A549 (cell line): Measurements from ENCODE around the gene ADAT1. TPM values are rescaled to one million over a fixed set of nuclear protein-coding genes. Genes with fewer than 3 reads are reported as not detected.

Experiments used
- ATAC-seq, 2 experiments: fragments of 200-7000 bp in 1 of 2; fragments of >200 bp in 1 of 2; cut with Nextera tagmentation in 1 of 2; cut with Tn5 transposase in 1 of 2; 3 replicates each; pipeline versions ENCODE4 v1.8.0 to v1.9.1; 2018 to 2020; ENCODE audit warnings: mild to moderate bottlenecking in 1 of 2, moderate library complexity in 1 of 2
- CTCF ChIA-PET: fragments of 300-600 bp; sonication (Branson Sonifier 250); formaldehyde crosslinking; extraction: SDS; loops from one replicate; lab custom pipeline; 2021; ENCODE audit warnings: antibody characterized with exemption, inconsistent platforms; lab: Yijun Ruan, JAX
- POLR2A ChIA-PET: fragments of 350-600 bp; formaldehyde crosslinking; extraction: SDS; loops from one replicate; lab custom pipeline; 2021; ENCODE audit warnings: antibody characterized with exemption, inconsistent platforms; lab: Yijun Ruan, JAX
- DNase-seq, 2 experiments: peaks; one replicate each; pipeline versions ENCODE4 v3.0.0 to v3.0.0-alpha.2; 2011 to 2016; ENCODE audit warnings: low read depth in 1 of 2, low spot score in 1 of 2
- FAIRE-seq: peaks from 2 replicates; lab custom pipeline; 2011; peaks lifted over from hg19 to GRCh38; lab: Jason Lieb, UNC
- H3K27ac ChIP-seq, 2 experiments: fragments of >200 bp; sonication (Bioruptor Twin); formaldehyde crosslinking; 3 replicates each; pipeline ENCODE4 v1.5.1; 2016 to 2017
- H3K4me1 ChIP-seq: fragments of >200 bp; sonication (Bioruptor Twin); formaldehyde crosslinking; 3 replicates; pipeline ENCODE4 v1.6.1; 2016
- H3K4me2 ChIP-seq: fragments of >200 bp; sonication (Bioruptor Twin); formaldehyde crosslinking; 3 replicates; pipeline ENCODE4 v1.6.1; 2016
- H3K4me3 ChIP-seq: fragments of >200 bp; sonication (Bioruptor Twin); formaldehyde crosslinking; 3 replicates; pipeline ENCODE4 v1.5.1; 2016
- H3K9me3 ChIP-seq: fragments of >200 bp; sonication (Bioruptor Twin); formaldehyde crosslinking; 3 replicates; pipeline ENCODE4 v1.6.1; 2016
- BHLHE40 ChIP-seq: IDR thresholded peaks from 2 replicates; pipeline ENCODE4 v1.6.1; 2012; ENCODE audit warnings: low read depth, low read length, inconsistent platforms
- CBX8 ChIP-seq: fragments of 200-600 bp; sonication (generic); IDR thresholded peaks from 2 replicates; pipeline ENCODE4 v1.6.1; 2016
- CEBPB ChIP-seq, 2 experiments: fragments of >200 bp in 1 of 2; sonication (Bioruptor Twin) in 1 of 2; formaldehyde crosslinking in 1 of 2; IDR thresholded peaks; 2 replicates each; pipeline ENCODE4 v1.6.1; 2012 to 2016
- CHD2 ChIP-seq: fragments of 150-350 bp; IDR thresholded peaks from 2 replicates; pipeline ENCODE4 v1.6.1; 2014; ENCODE audit warnings: low read length; ENCODE audit not compliant: partially characterized antibody
- EHMT2 ChIP-seq: fragments of 200-600 bp; sonication (generic); IDR thresholded peaks from 2 replicates; pipeline ENCODE4 v1.6.1; 2016; ENCODE audit warnings: antibody characterized with exemption, low read depth, mild to moderate bottlenecking, moderate library complexity
- EP300 ChIP-seq, 2 experiments: fragments of >200 bp; sonication (Bioruptor Twin); formaldehyde crosslinking; IDR thresholded peaks; 2 replicates in 1 of 2; 3 replicates in 1 of 2; pipeline ENCODE4 v1.6.1; 2016 to 2017
- ESRRA ChIP-seq: fragments of 150-350 bp; IDR thresholded peaks from 2 replicates; pipeline ENCODE4 v1.6.1; 2014; ENCODE audit warnings: mild to moderate bottlenecking, low read length, borderline replicate concordance
- GATA3 ChIP-seq: IDR thresholded peaks from 2 replicates; pipeline ENCODE4 v1.6.1; 2012; ENCODE audit warnings: borderline replicate concordance
- HEYL ChIP-seq: fragments of 250-450 bp; sonication (Bioruptor Pico); IDR thresholded peaks from 2 replicates; pipeline ENCODE4 v1.8.0; 2021; ENCODE audit warnings: mild to moderate bottlenecking, moderate library complexity
- HOXA7 ChIP-seq: fragments of 250-450 bp; sonication (Bioruptor Pico); IDR thresholded peaks from 2 replicates; pipeline ENCODE4 v1.5.0; 2020; ENCODE audit warnings: mild to moderate bottlenecking, moderate library complexity
- HOXB13 ChIP-seq: fragments of 250-450 bp; sonication (Bioruptor Pico); IDR thresholded peaks from 2 replicates; pipeline ENCODE4 v1.5.0; 2020; ENCODE audit warnings: low read depth, mild to moderate bottlenecking, moderate library complexity
- JUNB ChIP-seq: fragments of >200 bp; sonication (Bioruptor Twin); formaldehyde crosslinking; IDR thresholded peaks from 2 replicates; pipeline ENCODE4 v1.6.1; 2016
- KDM1A ChIP-seq: fragments of 200-600 bp; sonication (generic); IDR thresholded peaks from 2 replicates; pipeline ENCODE4 v1.6.1; 2016; ENCODE audit warnings: low read depth, mild to moderate bottlenecking
- KDM5A ChIP-seq: fragments of 200-600 bp; sonication (generic); IDR thresholded peaks from 2 replicates; pipeline ENCODE4 v1.6.1; 2016; ENCODE audit warnings: antibody characterized with exemption, mild to moderate bottlenecking
- NR3C1 ChIP-seq: fragments of >200 bp; sonication (Bioruptor Twin); formaldehyde crosslinking; IDR thresholded peaks from 3 replicates; pipeline ENCODE4 v1.6.1; 2017
- POLR2AphosphoS2 ChIP-seq: conservative IDR thresholded peaks from 2 replicates; pipeline ENCODE4 v1.6.1; 2012; ENCODE audit warnings: low read length, improper control_type of control experiment, inconsistent platforms
- RAD21 ChIP-seq, 2 experiments: fragments of >200 bp in 1 of 2; sonication (Bioruptor Twin) in 1 of 2; formaldehyde crosslinking in 1 of 2; IDR thresholded peaks in 1 of 2; conservative IDR thresholded peaks in 1 of 2; 2 replicates in 1 of 2; 3 replicates in 1 of 2; pipeline ENCODE4 v1.6.1; 2012 to 2018; ENCODE audit warnings: inconsistent platforms in 1 of 2
- RARB ChIP-seq: fragments of 250-450 bp; sonication (Bioruptor Pico); IDR thresholded peaks from 2 replicates; pipeline ENCODE4 v1.8.0; 2021; ENCODE audit warnings: mild to moderate bottlenecking, moderate library complexity
- RCOR1 ChIP-seq: fragments of 150-350 bp; IDR thresholded peaks from 2 replicates; pipeline ENCODE4 v1.6.1; 2014; ENCODE audit warnings: antibody characterized with exemption, low read length, low read depth
- RFX5 ChIP-seq: fragments of 450-650 bp; IDR thresholded peaks from 2 replicates; pipeline ENCODE4 v1.7.1; 2014; ENCODE audit warnings: antibody characterized with exemption, mild to moderate bottlenecking, moderate library complexity
- RNF2 ChIP-seq: fragments of 200-600 bp; sonication (generic); IDR thresholded peaks from 2 replicates; pipeline ENCODE4 v1.6.1; 2016; ENCODE audit warnings: low read depth, mild to moderate bottlenecking, antibody characterized with exemption, moderate library complexity, borderline replicate concordance
- ZFP36 ChIP-seq: fragments of 450-650 bp; IDR thresholded peaks from 2 replicates; pipeline ENCODE4 v1.6.1; 2014; ENCODE audit warnings: borderline replicate concordance; ENCODE audit not compliant: partially characterized antibody
- ZNF302 ChIP-seq: fragments of 250-450 bp; sonication (Bioruptor Pico); IDR thresholded peaks from 2 replicates; pipeline ENCODE4 v1.9.0; 2021; ENCODE audit warnings: inconsistent platforms, mild to moderate bottlenecking, moderate library complexity
- WGBS: methylation state at CpG from one replicate; pipeline ENCODE4 v1.1.6; 2017; ENCODE audit errors: missing lambda C conversion rate; 5-methylcytosine and 5-hydroxymethylcytosine counted together
- polyA plus RNA-seq, 4 experiments: library from polyadenylated mRNA; depleted of rRNA in 3 of 4; stranded (reverse); fragments of >200 nt; fragmentation: RNase III in 1 of 4; extraction: RNeasy Plus Mini Kit Qiagen cat#74134 plus additional on column Dnase treatment in 1 of 4; gene quantifications; 2 replicates in 3 of 4; 3 replicates in 1 of 4; pipeline ENCODE4 v1.2.3, GENCODE V29; 2011 to 2017
- TF ChIP-seq, protein P1 (sequence below): fragments of 250-450 bp; sonication (Bioruptor Pico); IDR thresholded peaks from 2 replicates; pipeline ENCODE4 v1.5.0; 2020; ENCODE audit warnings: low read depth, mild to moderate bottlenecking, moderate library complexity
- TF ChIP-seq, protein P2 (sequence below): fragments of >200 bp; sonication (Bioruptor Twin); formaldehyde crosslinking; IDR thresholded peaks from 2 replicates; pipeline ENCODE4 v1.6.1; 2016
- TF ChIP-seq, protein P3 (sequence below): IDR thresholded peaks from 2 replicates; pipeline ENCODE4 v1.6.1; 2012
- TF ChIP-seq, protein P4 (sequence below): IDR thresholded peaks from 2 replicates; pipeline ENCODE4 v1.6.1; 2012

ADAT1 gene
- polyA plus RNA-seq, 2 of the 4 experiments (the other 2 are of a cell fraction): 45.4 to 53.5 TPM

DNA sequence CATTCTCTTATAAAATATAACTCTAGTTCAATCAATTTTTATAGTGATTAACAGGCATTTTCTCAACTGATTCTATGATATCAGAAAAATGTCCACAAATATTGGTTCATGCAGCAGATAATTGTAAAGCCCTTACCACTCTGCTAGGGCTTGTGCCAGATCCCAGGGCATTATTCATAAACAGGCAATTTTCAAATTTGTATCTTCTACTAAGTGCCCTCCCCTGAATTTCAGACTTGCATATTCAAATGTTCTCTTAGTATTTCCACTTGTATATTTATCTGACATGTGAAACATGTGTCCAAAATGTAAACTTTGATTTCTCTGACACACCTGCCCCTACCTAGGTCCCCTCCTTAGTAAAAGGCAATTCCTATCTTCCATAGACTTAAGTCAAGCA is 44.4 kb upstream of the ADAT1 start (continued):
- no peak for TF ChIP-seq RCOR1

DNA sequence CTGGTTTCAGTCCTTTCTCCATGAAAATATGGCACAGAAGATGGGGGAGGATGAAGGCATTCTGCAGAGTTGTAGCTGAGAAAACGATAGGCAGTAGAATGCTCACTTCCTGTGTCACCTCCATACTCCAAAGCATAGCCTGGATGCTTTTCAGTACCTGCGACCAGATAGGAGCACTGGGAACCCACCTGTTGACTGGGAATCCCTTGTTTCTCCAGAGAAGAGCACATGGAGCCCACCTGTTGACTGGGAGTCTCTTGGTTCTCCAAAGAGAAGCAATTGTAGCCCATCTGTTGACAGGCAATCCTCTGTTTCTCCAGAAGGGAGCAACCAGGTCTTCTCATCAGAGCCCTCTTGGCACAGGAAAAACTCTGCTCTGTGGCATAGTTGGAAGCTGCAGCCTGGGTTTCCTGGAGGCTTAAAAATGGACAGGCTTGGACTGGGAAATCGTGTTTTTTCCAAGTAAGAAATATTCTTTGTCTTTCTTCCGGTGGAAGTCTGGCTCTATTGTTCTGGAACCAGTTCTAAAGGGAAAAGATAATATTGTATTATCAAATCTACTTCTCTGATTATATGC is 37.7 kb upstream of the ADAT1 start:
- H3K4me2 ChIP-seq: no peak overlapping the region
- DNase-seq: no peak
- 79% methylated on average over 4 of the region's 4 CpGs for WGBS
- POLR2A ChIA-PET: no interaction called here
- H3K4me3 ChIP-seq: no peak overlapping the region
- no peaks in the 10 kb centered on the region for H3K4me1 ChIP-seq
- TF ChIP-seq POLR2AphosphoS2: no peak
- no peak for TF ChIP-seq RAD21 (conservative IDR thresholded peaks at IDR 0.05 in 1 of 2, IDR thresholded peaks at IDR 0.05 in 1 of 2)
- TF ChIP-seq CBX8: no peak
- no peak for TF ChIP-seq ZNF302 (CRISPR knock-in tag)
- no peak for TF ChIP-seq NR3C1
- no peak for TF ChIP-seq RFX5
- TF ChIP-seq ESRRA: no peak
- TF ChIP-seq JUNB: no peak
- no peak for TF ChIP-seq CEBPB (IDR thresholded peaks at IDR 0.05)
- no peak for TF ChIP-seq CHD2
- TF ChIP-seq, protein P1, sequence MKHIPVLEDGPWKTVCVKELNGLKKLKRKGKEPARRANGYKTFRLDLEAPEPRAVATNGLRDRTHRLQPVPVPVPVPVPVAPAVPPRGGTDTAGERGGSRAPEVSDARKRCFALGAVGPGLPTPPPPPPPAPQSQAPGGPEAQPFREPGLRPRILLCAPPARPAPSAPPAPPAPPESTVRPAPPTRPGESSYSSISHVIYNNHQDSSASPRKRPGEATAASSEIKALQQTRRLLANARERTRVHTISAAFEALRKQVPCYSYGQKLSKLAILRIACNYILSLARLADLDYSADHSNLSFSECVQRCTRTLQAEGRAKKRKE (CRISPR knock-in tag): no peak
- TF ChIP-seq, protein P2, sequence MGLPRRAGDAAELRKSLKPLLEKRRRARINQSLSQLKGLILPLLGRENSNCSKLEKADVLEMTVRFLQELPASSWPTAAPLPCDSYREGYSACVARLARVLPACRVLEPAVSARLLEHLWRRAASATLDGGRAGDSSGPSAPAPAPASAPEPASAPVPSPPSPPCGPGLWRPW: no peak
- TF ChIP-seq HOXA7: no peak
- no peak for TF ChIP-seq HEYL (CRISPR knock-in tag)
- TF ChIP-seq, protein P3, sequence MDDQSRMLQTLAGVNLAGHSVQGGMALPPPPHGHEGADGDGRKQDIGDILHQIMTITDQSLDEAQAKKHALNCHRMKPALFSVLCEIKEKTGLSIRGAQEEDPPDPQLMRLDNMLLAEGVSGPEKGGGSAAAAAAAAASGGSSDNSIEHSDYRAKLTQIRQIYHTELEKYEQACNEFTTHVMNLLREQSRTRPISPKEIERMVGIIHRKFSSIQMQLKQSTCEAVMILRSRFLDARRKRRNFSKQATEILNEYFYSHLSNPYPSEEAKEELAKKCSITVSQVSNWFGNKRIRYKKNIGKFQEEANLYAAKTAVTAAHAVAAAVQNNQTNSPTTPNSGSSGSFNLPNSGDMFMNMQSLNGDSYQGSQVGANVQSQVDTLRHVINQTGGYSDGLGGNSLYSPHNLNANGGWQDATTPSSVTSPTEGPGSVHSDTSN: no peak
- TF ChIP-seq RARB (CRISPR knock-in tag): no peak
- TF ChIP-seq EP300 (IDR thresholded peaks at IDR 0.05): no peak
- TF ChIP-seq GATA3: no peak
- no peak for ATAC-seq
- no peak for FAIRE-seq
- no peaks in the 10 kb centered on the region for H3K9me3 ChIP-seq
- CTCF ChIA-PET: no interaction called here
- H3K27ac ChIP-seq: no peak overlapping the region

DNA sequence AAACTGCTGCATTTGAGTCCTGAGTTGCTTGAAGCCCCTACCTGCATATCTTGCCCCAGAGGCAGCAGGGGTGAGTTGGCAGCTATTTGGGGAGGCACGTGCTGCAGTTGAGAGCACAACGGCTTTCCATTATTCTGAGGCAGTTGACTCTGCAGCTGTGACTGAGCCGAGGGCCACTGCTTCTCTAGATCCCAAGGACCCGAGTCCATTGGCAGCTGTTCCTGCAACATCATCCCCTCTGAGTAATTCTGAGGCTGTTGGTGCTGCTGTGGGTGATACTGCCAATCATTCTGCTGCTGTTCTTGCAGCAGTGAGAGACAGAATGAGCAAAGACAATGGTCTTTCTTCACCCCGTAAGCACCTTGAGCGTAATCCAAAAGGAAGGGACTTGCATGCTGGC is 37.2 kb upstream of the ADAT1 start:
- Histone ChIP-seq H3K4me2 (no peak overlapping the region), H3K4me1 (no peaks in the 10 kb centered on the region), H3K4me3 (no peak overlapping the region), H3K9me3 (no peaks in the 10 kb centered on the region), H3K27ac (no peak overlapping the region)
- ChIA-PET CTCF (no interaction called here), POLR2A (interaction anchor here (0.7 kb wide), 1 partner anchor 54 kb away, joined by 4 read pairs; no protein-coding TSS in a partner anchor)
- ATAC-seq: no peak
- FAIRE-seq: no peak
- 84% methylated on average over 6 of the region's 6 CpGs for WGBS
- TF ChIP-seq NR3C1 (no peak), KDM5A (no peak), EHMT2 (no peak), RARB (CRISPR knock-in tag) (no peak), BHLHE40 (no peak)
- no peak for DNase-seq

DNA sequence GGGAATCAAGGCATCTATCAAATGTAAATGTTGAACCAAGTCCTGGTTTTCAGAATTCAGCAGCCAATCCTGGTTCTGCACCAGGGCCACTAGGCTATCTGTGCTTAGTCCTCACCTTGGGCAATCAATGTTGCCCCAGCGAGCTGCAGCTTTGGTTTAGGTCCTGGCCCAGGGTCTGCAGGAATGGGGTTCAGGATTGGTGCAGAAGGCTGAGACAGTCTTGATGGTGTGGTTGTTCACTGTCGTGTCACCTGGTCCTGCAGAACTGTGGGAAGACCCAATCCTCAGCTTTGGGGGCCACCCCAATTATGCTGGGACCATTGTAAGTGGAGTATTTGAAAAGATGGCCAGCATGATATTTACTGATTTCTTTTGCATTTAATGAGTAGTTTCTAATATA is 35.1 kb upstream of the ADAT1 start:
- TF ChIP-seq KDM5A (no peak), HOXA7 (no peak), EHMT2 (no peak), ZFP36 (no peak), KDM1A (no peak), RNF2 (no peak), BHLHE40 (no peak), RARB (CRISPR knock-in tag) (no peak), GATA3 (no peak), HOXB13 (no peak)
- TF ChIP-seq, protein P1 (CRISPR knock-in tag): no peak
- TF ChIP-seq, protein P3: no peak
- TF ChIP-seq, protein P4, sequence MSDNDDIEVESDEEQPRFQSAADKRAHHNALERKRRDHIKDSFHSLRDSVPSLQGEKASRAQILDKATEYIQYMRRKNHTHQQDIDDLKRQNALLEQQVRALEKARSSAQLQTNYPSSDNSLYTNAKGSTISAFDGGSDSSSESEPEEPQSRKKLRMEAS: no peak
- 78% methylated on average over 2 of the region's 2 CpGs for WGBS
- Histone ChIP-seq H3K9me3 (no peaks in the 10 kb centered on the region), H3K4me2 (no peak overlapping the region), H3K27ac (no peak overlapping the region), H3K4me3 (no peak overlapping the region), H3K4me1 (no peaks in the 10 kb centered on the region)
- POLR2A ChIA-PET: no interaction called here
- CTCF ChIA-PET: no interaction called here
- FAIRE-seq: no peak
- no peak for DNase-seq
- no peak for ATAC-seq
